Measurements from ENCODE around the gene ZMIZ1.

Gene ZMIZ1

DNA sequence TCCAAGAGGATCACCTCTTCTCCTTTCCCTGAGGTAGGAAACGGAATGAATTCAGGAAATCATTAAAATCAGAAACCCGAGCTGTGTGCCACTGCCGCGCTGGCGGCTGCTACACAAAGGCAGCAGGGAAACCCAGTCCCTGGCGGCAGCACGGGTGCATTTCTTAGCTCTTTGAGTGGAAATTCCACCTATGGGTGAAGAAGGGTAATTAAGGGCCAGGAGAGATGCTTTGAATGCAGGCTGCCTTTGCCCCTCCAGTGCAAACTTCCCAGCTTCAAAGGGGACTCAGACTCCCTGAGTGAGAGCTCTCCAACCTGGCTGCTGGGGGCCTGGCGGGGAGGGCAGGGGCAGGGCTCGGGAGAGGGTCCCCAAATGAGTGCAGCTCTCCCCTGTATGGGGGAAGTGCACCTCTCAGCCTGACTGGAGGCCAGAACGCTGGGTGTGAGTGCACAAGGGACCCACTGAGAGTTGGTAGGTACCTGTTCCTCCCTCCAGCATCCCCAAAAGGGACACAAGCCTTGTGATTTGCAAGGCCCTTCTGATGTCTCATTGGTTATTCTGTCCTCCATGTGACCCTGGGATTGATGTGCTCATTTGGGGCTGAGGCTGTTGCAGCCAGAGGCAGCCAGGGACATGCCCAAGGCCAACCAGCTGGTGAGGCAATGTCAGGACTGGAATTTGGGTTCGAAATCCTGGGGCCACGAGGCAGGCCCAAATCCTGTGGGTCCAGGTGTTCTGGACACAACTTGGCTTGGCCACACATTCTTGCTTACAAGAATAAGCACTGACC is 16.3 kb upstream of the ZMIZ1 start:
- DNase-seq (ENCODE audit: low read depth in 1 of 2, low spot score in 1 of 2), result no peak

- no peak for DNase-seq (ENCODE audit: low read depth in 1 of 2, low spot score in 1 of 2)
Observed at GRCh38 chr10:79053081-79053434, 15.7 kb upstream of the ZMIZ1 start.

GRCh38 chr10:79053481-79054202 is 15.1 kb upstream of the ZMIZ1 start:
- no peak for DNase-seq (ENCODE audit: low read depth in 1 of 2, low spot score in 1 of 2)

DNA sequence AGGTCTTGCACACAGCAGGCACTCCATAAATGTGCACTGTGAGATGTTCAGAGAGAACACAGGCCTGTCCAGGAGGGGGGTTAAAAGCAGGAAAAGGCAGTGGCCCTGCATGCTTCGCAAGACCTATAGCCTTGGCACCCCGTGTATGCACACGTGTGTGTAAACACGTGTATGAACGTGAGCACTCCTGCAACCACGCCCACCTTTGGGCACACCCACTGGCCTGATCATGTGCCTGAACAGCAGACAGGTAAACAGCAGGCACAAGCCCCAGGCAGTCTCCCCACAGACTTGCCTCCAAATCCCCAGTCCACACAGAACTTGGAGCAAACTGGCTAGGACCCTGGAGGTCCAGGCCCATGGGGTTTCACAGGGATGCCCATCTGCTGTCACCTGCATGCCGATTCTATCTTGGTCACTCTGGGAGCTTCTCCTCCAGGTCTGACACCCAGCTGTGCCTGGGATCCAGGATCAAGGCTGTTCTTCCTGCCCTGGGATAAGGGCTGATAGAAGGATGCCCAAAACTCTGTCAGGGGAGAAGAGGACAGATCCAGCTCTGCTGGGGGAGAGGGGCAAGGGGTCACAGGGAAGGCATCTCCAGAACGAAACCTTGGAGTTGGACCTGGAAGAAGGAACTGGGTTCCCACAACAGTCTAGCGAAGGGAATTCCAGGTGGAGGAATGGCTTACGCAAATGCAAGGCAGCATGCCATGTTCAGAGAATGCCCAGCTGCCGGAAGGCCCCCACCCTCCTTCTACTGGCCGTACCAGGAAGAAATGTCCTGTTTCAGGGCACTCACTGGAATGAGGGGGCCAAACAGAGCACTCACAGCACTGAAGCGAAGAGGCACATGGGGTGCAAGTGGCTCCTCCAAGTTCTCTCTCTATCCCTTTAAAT is 14.3 kb upstream of the ZMIZ1 start:
- no peak for DNase-seq (ENCODE audit: low read depth in 1 of 2, low spot score in 1 of 2)

GRCh38 chr10:79055100-79055782 is 13.5 kb upstream of the ZMIZ1 start:
- DNase-seq (ENCODE audit: low read depth in 1 of 2, low spot score in 1 of 2), result no peak

GRCh38 chr10:79055892-79056291 is 12.9 kb upstream of the ZMIZ1 start:
- no peak for DNase-seq (ENCODE audit: low read depth in 1 of 2, low spot score in 1 of 2)

DNA sequence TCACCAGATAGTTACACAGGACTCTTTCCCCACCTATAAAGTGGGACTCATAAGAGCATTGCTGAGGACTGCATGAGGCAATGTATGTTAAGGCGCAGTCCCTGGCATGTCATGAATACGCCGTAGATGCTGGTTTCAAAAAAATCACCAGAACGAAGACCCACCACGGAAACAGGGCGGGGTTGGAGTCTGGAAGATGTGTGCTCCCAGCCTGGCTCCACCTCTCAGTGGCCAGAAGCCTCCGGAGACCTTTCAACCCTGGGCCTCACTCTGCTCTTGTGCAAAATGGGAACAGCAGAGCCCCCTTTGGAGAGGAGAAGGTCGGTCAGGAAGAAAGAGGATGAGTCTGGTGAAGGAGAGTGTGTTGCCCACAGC is 12.4 kb upstream of the ZMIZ1 start:
- DNase-seq (ENCODE audit: low read depth in 1 of 2, low spot score in 1 of 2), result no peak

DNA sequence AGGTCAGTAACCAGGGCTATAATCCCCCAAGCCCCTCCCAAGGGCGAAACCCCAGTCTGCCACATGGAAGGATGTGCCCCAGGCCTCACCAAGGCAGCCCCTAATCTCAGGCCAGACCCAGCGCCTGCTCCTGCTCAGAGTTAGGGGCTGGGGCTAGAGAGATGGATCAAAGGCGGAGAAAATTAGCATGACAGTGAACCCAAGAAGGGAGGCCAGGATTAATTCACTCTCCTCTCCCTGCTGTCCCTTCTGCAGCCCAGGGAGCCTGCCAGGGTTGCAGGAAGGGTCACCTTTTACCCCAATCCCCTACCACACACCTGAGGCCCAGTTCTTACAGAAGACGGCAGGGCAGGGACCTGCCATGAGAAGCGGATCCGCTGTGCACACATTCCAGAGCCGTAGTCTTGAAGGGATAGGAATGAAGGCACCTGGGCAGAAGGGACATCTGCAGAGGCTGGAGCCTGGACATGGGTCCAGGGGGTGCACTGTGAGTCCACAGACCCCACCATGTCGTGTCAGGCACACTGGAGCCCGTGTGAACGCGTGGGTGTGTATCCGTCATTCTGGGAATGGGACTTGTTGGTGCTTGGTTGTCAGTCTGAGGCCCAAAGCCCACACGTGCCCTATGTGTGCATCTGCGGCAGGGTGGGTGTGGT is 11.9 kb upstream of the ZMIZ1 start:
- no peak for DNase-seq (ENCODE audit: low read depth in 1 of 2, low spot score in 1 of 2)

DNA sequence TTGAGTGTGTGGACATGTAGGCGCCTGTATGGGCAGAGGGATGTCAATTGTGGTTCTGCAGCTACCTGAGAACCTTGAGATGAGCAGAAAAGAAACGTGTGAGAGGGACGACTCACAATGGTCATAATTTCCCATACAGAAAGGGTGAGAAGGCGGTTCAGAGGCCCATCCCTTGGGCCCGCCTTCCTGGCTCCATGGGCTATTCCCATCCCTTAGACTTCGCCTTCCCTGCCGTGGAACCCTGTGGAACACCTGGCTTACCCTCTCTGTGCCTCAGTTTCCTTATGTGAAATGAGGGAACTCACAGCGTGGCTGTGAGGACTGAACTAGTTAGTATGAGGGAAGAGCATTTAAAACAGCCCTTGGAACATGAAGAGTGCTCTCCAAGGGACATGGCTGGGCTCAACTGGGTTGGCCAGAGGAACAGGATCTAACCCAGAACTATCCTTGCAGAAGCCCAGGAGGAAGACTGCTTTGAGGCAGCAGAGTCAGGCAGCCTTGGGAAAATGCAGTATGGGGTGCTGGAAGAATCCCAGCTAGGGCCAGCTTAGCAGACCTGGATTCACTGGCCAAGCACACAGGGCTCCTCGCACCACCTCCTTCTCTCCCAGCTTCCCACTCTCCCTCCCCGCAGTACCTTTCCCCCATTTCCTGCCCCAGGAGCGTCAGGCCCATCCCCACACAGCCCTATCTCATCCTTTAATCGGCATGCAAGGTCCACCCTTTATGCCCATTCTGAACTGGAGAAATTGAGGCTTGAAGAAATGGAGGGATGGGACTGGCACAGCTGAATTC is 11.1 kb upstream of the ZMIZ1 start:
- DNase-seq (ENCODE audit: low read depth in 1 of 2, low spot score in 1 of 2), result no peak

GRCh38 chr10:79058899-79059841 is 9.6 kb upstream of the ZMIZ1 start:
- DNase-seq (ENCODE audit: low read depth in 1 of 2, low spot score in 1 of 2), result no peak

DNA sequence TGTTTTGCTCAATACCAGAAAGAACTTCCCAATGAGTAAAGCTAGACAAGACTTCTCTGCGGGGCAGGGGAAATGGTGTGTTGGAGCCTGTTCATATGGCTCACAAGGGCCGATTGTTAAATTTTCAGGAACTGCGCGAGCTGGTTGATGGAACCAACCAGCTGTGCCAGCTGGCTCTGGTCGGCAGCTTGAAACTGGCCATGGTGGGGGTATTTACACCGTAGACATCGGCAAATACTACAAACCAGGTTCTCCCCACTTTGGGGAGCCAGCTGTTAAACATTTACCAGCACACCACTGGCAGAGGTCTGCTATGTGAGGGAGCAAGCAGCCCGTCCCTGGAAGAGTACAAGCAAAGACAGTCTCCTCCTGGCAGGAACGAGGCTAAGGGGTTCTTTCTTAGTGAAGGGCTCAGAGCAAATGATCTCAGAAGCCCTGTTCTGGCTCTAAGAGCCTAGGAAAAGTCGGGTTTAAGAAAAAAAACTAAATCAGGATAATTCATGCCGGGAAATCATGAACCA is 8.8 kb upstream of the ZMIZ1 start:
- no peak for DNase-seq (ENCODE audit: low read depth in 1 of 2, low spot score in 1 of 2)

- no peak for DNase-seq (ENCODE audit: low read depth in 1 of 2, low spot score in 1 of 2)
Observed at GRCh38 chr10:79060641-79061255, 8.0 kb upstream of the ZMIZ1 start.

DNA sequence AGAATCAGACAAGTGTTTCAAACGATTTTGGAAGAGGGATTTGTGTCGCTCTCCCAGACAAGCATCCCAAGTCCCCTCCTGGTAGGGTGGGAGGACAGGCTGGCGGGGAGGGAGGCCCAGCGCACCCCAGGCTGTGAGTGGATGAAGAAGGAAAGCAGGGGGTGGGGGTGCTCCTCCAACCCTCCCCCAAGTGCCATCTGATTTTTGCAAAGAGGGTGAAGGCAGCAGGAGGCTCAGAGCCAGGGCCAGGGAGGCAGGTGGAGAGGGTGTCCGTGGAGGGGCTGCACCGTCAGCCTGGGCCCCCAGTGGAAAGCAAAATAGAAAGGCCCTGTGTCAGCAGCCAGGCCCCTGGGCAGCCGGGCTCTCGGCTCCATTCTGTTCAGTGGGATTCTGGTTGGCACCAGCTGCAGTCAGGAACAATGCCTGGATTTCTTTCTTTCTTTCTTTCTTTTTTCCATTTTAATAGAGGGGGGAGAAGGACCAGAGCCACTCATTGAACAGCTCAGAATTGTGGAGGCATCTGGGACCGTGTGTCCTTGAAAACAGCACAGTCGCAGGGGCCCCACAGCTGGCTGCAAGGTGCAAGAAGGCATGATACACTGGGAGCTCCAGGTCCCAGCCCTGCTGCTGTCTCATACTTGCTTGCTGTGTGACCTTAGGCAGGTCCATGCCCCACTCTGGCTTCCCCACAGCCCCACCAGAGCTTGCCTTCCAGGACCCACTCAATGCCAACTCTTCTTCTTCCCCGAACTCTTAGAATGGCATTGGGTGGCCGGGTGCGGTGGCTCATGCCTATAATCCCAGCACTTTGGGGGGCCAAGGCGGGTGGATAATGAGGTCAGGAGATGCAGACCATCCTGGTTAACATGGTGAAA is 7.1 kb upstream of the ZMIZ1 start:
- DNase-seq (ENCODE audit: low read depth in 1 of 2, low spot score in 1 of 2), result no peak

DNA sequence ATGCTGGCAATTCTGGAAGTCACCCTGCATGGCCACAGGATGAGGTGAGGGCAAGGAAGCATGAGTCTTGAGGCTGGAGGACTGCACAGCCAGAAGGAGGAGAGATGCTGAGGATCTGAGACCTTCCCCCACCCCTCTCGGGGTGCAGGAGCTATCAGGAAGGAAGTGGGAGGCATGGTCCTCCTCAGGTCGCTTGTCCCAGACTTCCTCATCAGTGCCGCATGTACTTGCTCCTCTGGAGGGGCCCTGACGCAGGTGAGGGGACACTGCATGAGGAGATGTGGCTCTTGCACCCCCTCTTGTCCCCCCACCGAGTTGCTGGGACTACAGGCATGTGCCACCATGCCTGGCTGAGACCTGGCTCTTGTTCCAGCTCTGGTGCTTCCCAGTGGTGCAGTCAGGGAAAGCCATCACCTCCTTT is 5.7 kb upstream of the ZMIZ1 start:
- DNase-seq (ENCODE audit: low read depth in 1 of 2, low spot score in 1 of 2), result no peak

- no peak for DNase-seq (ENCODE audit: low read depth in 1 of 2, low spot score in 1 of 2)
Observed at GRCh38 chr10:79063661-79064492, 4.9 kb upstream of the ZMIZ1 start.

DNA sequence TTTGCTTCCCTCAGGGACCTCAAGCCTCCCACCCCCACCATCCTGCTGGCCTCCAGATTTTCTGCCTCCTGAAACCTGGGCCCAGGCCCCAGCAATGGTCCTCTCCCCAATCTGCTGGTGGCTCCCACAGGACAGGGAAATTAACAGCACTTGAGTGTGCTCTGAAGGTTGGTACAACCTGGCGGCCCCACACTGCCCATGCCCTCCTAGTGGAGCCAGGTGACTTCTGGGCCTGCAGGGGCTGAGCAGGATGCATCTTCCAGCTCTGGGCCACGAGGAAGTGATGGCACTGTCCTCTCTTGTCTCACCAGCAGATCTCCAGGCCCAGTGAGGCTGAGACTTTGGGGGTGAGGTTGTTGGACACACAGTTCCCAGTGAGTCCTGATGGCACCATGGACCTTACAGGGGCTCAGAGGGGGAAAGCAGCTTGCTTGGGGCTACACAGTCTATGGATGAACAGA is 3.6 kb upstream of the ZMIZ1 start:
- DNase-seq (ENCODE audit: low read depth in 1 of 2, low spot score in 1 of 2), result no peak
